KMS-11 (cell line): ENCODE measurements around the gene TMBIM1.

Experiments used
- H2AFZ ChIP-seq: fragments of 200-600 bp; sonication (generic); 2 replicates; pipeline ENCODE4 v1.6.1; 2016; ENCODE audit warnings: antibody characterized with exemption, mixed run types, low read depth
- H3K27ac ChIP-seq: fragments of 200-600 bp; sonication (generic); 2 replicates; pipeline ENCODE4 v1.6.1; 2016; ENCODE audit warnings: mild to moderate bottlenecking, mixed run types
- H3K27me3 ChIP-seq: fragments of 200-600 bp; sonication (generic); 2 replicates; pipeline ENCODE4 v1.6.1; 2017; ENCODE audit warnings: mild to moderate bottlenecking, low read depth, mixed run types, moderate library complexity; ENCODE audit not compliant: insufficient read depth
- H3K36me3 ChIP-seq: fragments of 200-600 bp; sonication (generic); 2 replicates; pipeline ENCODE4 v1.6.1; 2017; ENCODE audit warnings: mild to moderate bottlenecking, mixed run types; ENCODE audit not compliant: insufficient read depth
- H3K4me1 ChIP-seq: fragments of 200-600 bp; sonication (generic); 2 replicates; pipeline ENCODE4 v1.6.1; 2016; ENCODE audit warnings: mild to moderate bottlenecking, low read depth, mixed run types; ENCODE audit not compliant: poor library complexity, severe bottlenecking
- H3K4me2 ChIP-seq: fragments of 200-600 bp; sonication (generic); 2 replicates; pipeline ENCODE4 v1.7.0; 2016; ENCODE audit warnings: mild to moderate bottlenecking, mixed run types
- H3K4me3 ChIP-seq: fragments of 200-600 bp; sonication (generic); IDR thresholded peaks from 2 replicates; pipeline ENCODE4 v1.6.1; 2017; ENCODE audit warnings: low read depth, low read length, mixed read lengths; ENCODE audit not compliant: insufficient read depth
- H3K79me2 ChIP-seq: fragments of 200-600 bp; sonication (generic); 2 replicates; pipeline ENCODE4 v1.6.1; 2016; ENCODE audit warnings: low read depth, mixed run types; ENCODE audit not compliant: insufficient read depth
- H3K9ac ChIP-seq: fragments of 200-600 bp; sonication (generic); 2 replicates; pipeline ENCODE4 v1.6.1; 2016; ENCODE audit warnings: mild to moderate bottlenecking, mixed run types
- H4K20me1 ChIP-seq: fragments of 200-600 bp; sonication (generic); 2 replicates; pipeline ENCODE4 v1.6.1; 2016; ENCODE audit warnings: mild to moderate bottlenecking, mixed run types; ENCODE audit not compliant: insufficient read depth
- CTCF ChIP-seq: fragments of 200-600 bp; sonication (generic); conservative IDR thresholded peaks from 2 replicates; pipeline ENCODE4 v1.6.1; 2017; ENCODE audit warnings: low read depth, mild to moderate bottlenecking, antibody characterized with exemption, low read length, moderate library complexity, mixed read lengths

TMBIM1 gene

DNA sequence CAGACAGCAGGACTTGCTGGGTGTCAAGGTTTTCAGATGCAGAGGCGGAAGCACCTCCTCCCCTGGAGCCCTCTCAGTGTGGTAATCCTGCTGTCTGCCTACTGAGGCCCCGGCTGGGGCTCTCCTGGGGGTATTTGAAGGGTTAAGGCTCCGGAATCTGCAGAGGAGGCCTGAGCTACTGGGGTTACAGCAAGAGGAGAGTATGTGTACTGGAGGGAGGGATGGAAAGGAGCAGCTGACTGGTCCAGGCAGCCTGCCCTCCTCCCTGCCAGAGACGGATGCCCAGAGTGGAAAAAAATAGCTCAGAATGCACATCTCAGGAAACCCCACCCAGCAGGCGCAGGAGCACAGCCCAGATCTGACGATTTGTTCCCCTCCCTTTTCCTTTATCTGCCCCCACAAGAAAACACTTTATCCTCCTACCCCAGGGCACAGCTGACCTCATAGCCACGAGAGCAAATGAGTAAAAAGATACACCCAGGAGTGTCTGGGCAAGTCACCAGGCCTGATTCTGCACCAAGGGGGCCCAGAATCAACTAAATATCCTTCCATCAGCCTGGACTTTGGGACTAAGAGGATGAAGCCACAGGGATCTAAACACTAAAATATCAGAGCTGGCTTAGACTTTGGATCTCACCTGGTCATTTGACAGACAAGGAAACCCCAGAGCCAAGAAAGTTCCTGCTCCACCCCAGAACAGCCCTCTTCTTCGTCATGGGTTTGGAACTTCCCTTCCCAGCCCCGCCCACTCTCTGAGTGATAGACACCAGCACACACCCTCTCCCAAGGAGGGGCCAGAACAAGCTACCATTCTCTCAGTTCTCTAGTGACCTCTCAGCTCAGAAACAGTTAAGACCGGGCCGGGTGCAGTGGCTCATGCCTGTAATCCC, 5.5 kb downstream of the TMBIM1 start:
- H3K36me3 ChIP-seq: no peaks in the 10 kb centered on the region
- no peaks in the 10 kb centered on the region for H3K27me3 ChIP-seq
- TF ChIP-seq CTCF: no peak
- peaks cover 92% of the 10 kb centered on the region for H3K4me1 ChIP-seq
- H4K20me1 ChIP-seq: no peaks in the 10 kb centered on the region
- peak overlapping the region; percentile 50 for H3K9ac ChIP-seq
- H3K27ac ChIP-seq: peak overlapping the region; percentile 78
- peak overlapping the region; percentile 27; the same call in 1 of the 2 replicates for H2AFZ ChIP-seq
- H3K4me3 ChIP-seq: peak overlapping the region; percentile 80
- peaks cover 67% of the 10 kb centered on the region for H3K79me2 ChIP-seq
- H3K4me2 ChIP-seq: peak overlapping the region; percentile 90

GRCh38 chr2:218285604-218286003, 6.7 kb downstream of the TMBIM1 start:
- no peaks in the 10 kb centered on the region for H3K27me3 ChIP-seq
- no peak overlapping the region for H2AFZ ChIP-seq
- peak overlapping the region; percentile 78 for H3K27ac ChIP-seq
- H3K4me2 ChIP-seq: peak overlapping the region; percentile 90
- no peak overlapping the region; the same call in 1 of the 2 replicates for H3K9ac ChIP-seq
- no peak overlapping the region for H3K4me3 ChIP-seq
- no peak for TF ChIP-seq CTCF
- peaks cover 57% of the 10 kb centered on the region for H3K79me2 ChIP-seq
- no peaks in the 10 kb centered on the region for H3K36me3 ChIP-seq
- no peaks in the 10 kb centered on the region for H4K20me1 ChIP-seq
- H3K4me1 ChIP-seq: peaks cover 82% of the 10 kb centered on the region

- Histone ChIP-seq H3K36me3 (no peaks in the 10 kb centered on the region), H3K79me2 (peaks cover 46% of the 10 kb centered on the region), H3K4me3 (no peak overlapping the region)
Measured at GRCh38 chr2:218284106-218284811, 8.0 kb downstream of the TMBIM1 start.

More at GRCh38 chr2:218284106-218284811, 8.0 kb downstream of the TMBIM1 start:
- H3K4me1 ChIP-seq: peaks cover 68% of the 10 kb centered on the region
- no peak for TF ChIP-seq CTCF
- peak overlapping the region; percentile 58; the same call in 1 of the 2 replicates for H3K9ac ChIP-seq
- no peaks in the 10 kb centered on the region for H3K27me3 ChIP-seq
- H4K20me1 ChIP-seq: no peaks in the 10 kb centered on the region
- H2AFZ ChIP-seq: peak overlapping the region; percentile 43; the same call in 1 of the 2 replicates
- peak overlapping the region; percentile 90 for H3K4me2 ChIP-seq
- H3K27ac ChIP-seq: peak overlapping the region; percentile 78
